K562 (cell line): Measurements from ENCODE around the gene THRSP. TPM values are rescaled to one million over a fixed set of nuclear protein-coding genes. Genes with fewer than 3 reads are reported as not detected.

Experiments
- ATAC-seq: fragments of 200-7000 bp; cut with Tn5 transposase; 3 replicates; pipeline ENCODE4 v1.9.1; 2020; ENCODE audit warnings: moderate library complexity
- BruUV-seq: library from RNA; stranded (reverse); fragments of 400-500 nt; replicated peaks from 2 replicates; lab custom pipeline; 2021; lab: Mats Ljungman, UMichigan
- CTCF ChIA-PET: fragments of 300-600 bp; formaldehyde crosslinking; extraction: SDS; loops from one replicate; lab custom pipeline; 2021; ENCODE audit warnings: low intra/inter-chr PET ratio; lab: Yijun Ruan, JAX
- POLR2A ChIA-PET: fragments of 300-600, 350-650 bp; sonication (Branson Sonifier 250); formaldehyde crosslinking; extraction: SDS; loops from one replicate; lab custom pipeline; 2021; ENCODE audit warnings: antibody characterized with exemption, inconsistent platforms; lab: Yijun Ruan, JAX
- DNase-seq, 4 experiments: peaks; one replicate each; pipeline versions ENCODE4 v3.0.0 to v3.0.0-alpha.2; 2011 to 2018; ENCODE audit warnings: low spot score in 3 of 4, mixed read lengths in 3 of 4; ENCODE audit errors: extremely low read depth in 1 of 4
- FAIRE-seq: peaks from 2 replicates; lab custom pipeline; 2011; peaks lifted over from hg19 to GRCh38; lab: Jason Lieb, UNC
- H2AFZ ChIP-seq: 2 replicates; pipeline ENCODE4 v1.6.0; 2011; ENCODE audit warnings: low read depth, low read length, control low read depth, inconsistent platforms
- H3K27ac ChIP-seq: fragments of 200-600 bp; 3 replicates; pipeline ENCODE4 v1.8.0; 2011; ENCODE audit warnings: low read depth, mild to moderate bottlenecking, control low read depth, inconsistent platforms, low read length, moderate library complexity, mixed read lengths; ENCODE audit errors: extremely low read depth
- H3K27me3 ChIP-seq, 2 experiments: fragments of 300-600 bp in 1 of 2; 2 replicates in 1 of 2; 3 replicates in 1 of 2; pipeline versions ENCODE4 v1.6.0 to v1.8.0; 2011; ENCODE audit warnings: inconsistent platforms in 2 of 2, low read length in 2 of 2, mild to moderate bottlenecking in 1 of 2, mixed read lengths in 1 of 2, moderate library complexity in 1 of 2; ENCODE audit not compliant: control insufficient read depth in 2 of 2, insufficient read depth in 2 of 2
- H3K36me3 ChIP-seq: fragments of 300-600 bp; 3 replicates; pipeline ENCODE4 v1.8.0; 2011; ENCODE audit warnings: mild to moderate bottlenecking, low read length, inconsistent platforms; ENCODE audit not compliant: control insufficient read depth, insufficient read depth
- H3K4me1 ChIP-seq, 2 experiments: fragments of 200-600 bp in 1 of 2; replicated peaks in 1 of 2; 2 replicates in 1 of 2; 3 replicates in 1 of 2; pipeline versions ENCODE4 v1.5.1 to v1.8.0; 2011; ENCODE audit warnings: inconsistent platforms in 2 of 2, low read length in 2 of 2, mild to moderate bottlenecking in 1 of 2, mixed read lengths in 1 of 2, moderate library complexity in 1 of 2; ENCODE audit not compliant: control insufficient read depth in 2 of 2, insufficient read depth in 2 of 2
- H3K4me2 ChIP-seq: 2 replicates; pipeline ENCODE4 v1.6.1; 2011; ENCODE audit warnings: low read length, control low read depth, inconsistent platforms, mixed read lengths; ENCODE audit not compliant: insufficient read depth
- H3K4me3 ChIP-seq: fragments of 200-600 bp; sonication (generic), shearing (Covaris generic); 2 replicates; pipeline ENCODE4 v1.5.1; 2016; ENCODE audit warnings: control low read depth, inconsistent platforms
- H3K79me2 ChIP-seq: fragments of 200-600 bp; 3 replicates; pipeline ENCODE4 v1.8.0; 2011; ENCODE audit warnings: low read length, inconsistent platforms; ENCODE audit not compliant: control insufficient read depth, insufficient read depth
- H3K9ac ChIP-seq, 2 experiments: 2 replicates each; pipeline versions ENCODE4 v1.6.0 to v1.6.1; 2011; ENCODE audit warnings: low read depth in 2 of 2, low read length in 2 of 2, control low read depth in 1 of 2, inconsistent platforms in 1 of 2, mild to moderate bottlenecking in 1 of 2, mixed read lengths in 1 of 2; ENCODE audit not compliant: insufficient read depth in 1 of 2
- H3K9me1 ChIP-seq: one replicate; pipeline ENCODE4 v1.6.0; 2011; ENCODE audit warnings: inconsistent platforms, mild to moderate bottlenecking, low read length, moderate library complexity; ENCODE audit not compliant: control insufficient read depth, insufficient read depth
- H3K9me3 ChIP-seq: replicated peaks from 2 replicates; pipeline ENCODE4 v1.5.1; 2011; ENCODE audit warnings: low read depth, low read length, inconsistent platforms; ENCODE audit not compliant: control insufficient read depth, insufficient read depth
- H4K20me1 ChIP-seq: replicated peaks from 2 replicates; pipeline ENCODE4 v1.6.1; 2011; ENCODE audit warnings: low read length, inconsistent platforms, mixed read lengths; ENCODE audit not compliant: control insufficient read depth, insufficient read depth
- CBFA2T3 ChIP-seq: fragments of 450-650 bp; IDR thresholded peaks from 2 replicates; pipeline ENCODE4 v1.6.1; 2017
- SPI1 ChIP-seq: IDR thresholded peaks from 2 replicates; pipeline ENCODE4 v1.6.1; 2011; ENCODE audit warnings: low read depth, low read length, control low read depth, borderline replicate concordance
- YY1 ChIP-seq, 3 experiments: IDR thresholded peaks; 2 replicates each; pipeline ENCODE4 v1.6.1; 2011; ENCODE audit warnings: low read length in 2 of 3, mild to moderate bottlenecking in 2 of 3, moderate library complexity in 2 of 3, borderline replicate concordance in 1 of 3, control low read depth in 1 of 3, low read depth in 1 of 3; ENCODE audit not compliant: insufficient read depth in 3 of 3, insufficient replicate concordance in 2 of 3, control insufficient read depth in 1 of 3, insufficient read length in 1 of 3; ENCODE audit errors: extremely low read depth in 1 of 3
- ZBTB40 ChIP-seq, 2 experiments: fragments of 450-650 bp in 1 of 2; sonication (generic) in 1 of 2; formaldehyde crosslinking in 1 of 2; IDR thresholded peaks; 2 replicates each; pipeline versions ENCODE4 v1.7.1 to v1.9.0; 2016 to 2022; ENCODE audit warnings: inconsistent platforms in 1 of 2, mild to moderate bottlenecking in 1 of 2, missing genetic modification reagents in 1 of 2
- ZNF174 ChIP-seq: fragments of 250-450 bp; sonication (Bioruptor Pico); IDR thresholded peaks from 2 replicates; pipeline ENCODE4 v1.4.0; 2020; ENCODE audit warnings: mild to moderate bottlenecking
- ZNF263 ChIP-seq: sonication (generic); formaldehyde crosslinking; IDR thresholded peaks from 2 replicates; pipeline ENCODE4 v1.8.0; 2022; ENCODE audit warnings: mild to moderate bottlenecking, missing genetic modification reagents, borderline replicate concordance
- ZNF3 ChIP-seq: fragments of 250-450 bp; sonication (Bioruptor Pico); IDR thresholded peaks from 2 replicates; pipeline ENCODE4 v1.5.0; 2021; ENCODE audit warnings: mild to moderate bottlenecking, moderate library complexity
- ZNF384 ChIP-seq: IDR thresholded peaks from 2 replicates; pipeline ENCODE4 v1.6.1; 2012; ENCODE audit warnings: low read depth, low read length, improper control_type of control experiment
- WGBS: fragments of 100-300 bp; shearing (Covaris generic); methylation state at CpG from one replicate; pipeline ENCODE4 v1.1.6; 2016; ENCODE audit warnings: low coverage, mixed read lengths; ENCODE audit not compliant: insufficient coverage; ENCODE audit errors: missing lambda C conversion rate; 5-methylcytosine and 5-hydroxymethylcytosine counted together
- in situ Hi-C: fragments of 300-500 bp; cut with MboI; formaldehyde crosslinking; loops from 4 replicates; pipeline ENCODE4 v1.15.0; 2018; ENCODE audit warnings: inconsistent platforms, mixed read lengths
- intact Hi-C: fragments of 100-400 bp; cut with micrococcal nuclease; formaldehyde crosslinking; loops from 2 replicates; pipeline ENCODE4 v1.14.2; 2022
- polyA plus RNA-seq, 8 experiments: library from polyadenylated mRNA; depleted of rRNA in 4 of 8; stranded (reverse) in 5 of 8; unstranded in 3 of 8; fragments of >200 nt; fragmentation: Nextera tagmentation in 2 of 8; fragmentation: Illumina TruSeq in 1 of 8; extraction: Ambion mirVana in 2 of 8; extraction: Trizol in 1 of 8; gene quantifications; 2 replicates each; pipeline versions ENCODE4 v1.2.1 to v1.2.3, GENCODE V29; 2011 to 2014; ENCODE audit warnings: inconsistent platforms in 1 of 8, missing spikeins in 1 of 8
- total RNA-seq, 7 experiments: library from RNA; depleted of rRNA in 6 of 7; stranded (reverse); fragments of >200 nt in 6 of 7; fragmentation: Illumina TruSeq in 2 of 7; extraction: Trizol in 2 of 7; gene quantifications; 2 replicates each; pipeline versions ENCODE4 v1.2.1 to v1.2.3, GENCODE V29; 2011 to 2021; ENCODE audit warnings: low replicate concordance in 1 of 7

THRSP gene
- total and polyA plus RNA-seq, 9 of the 15 experiments (the other 6 are each of a cell fraction or from before 2014, with no cell fraction given): 0.23 to 0.56 (median 0.31) TPM; not detected in 2

DNA sequence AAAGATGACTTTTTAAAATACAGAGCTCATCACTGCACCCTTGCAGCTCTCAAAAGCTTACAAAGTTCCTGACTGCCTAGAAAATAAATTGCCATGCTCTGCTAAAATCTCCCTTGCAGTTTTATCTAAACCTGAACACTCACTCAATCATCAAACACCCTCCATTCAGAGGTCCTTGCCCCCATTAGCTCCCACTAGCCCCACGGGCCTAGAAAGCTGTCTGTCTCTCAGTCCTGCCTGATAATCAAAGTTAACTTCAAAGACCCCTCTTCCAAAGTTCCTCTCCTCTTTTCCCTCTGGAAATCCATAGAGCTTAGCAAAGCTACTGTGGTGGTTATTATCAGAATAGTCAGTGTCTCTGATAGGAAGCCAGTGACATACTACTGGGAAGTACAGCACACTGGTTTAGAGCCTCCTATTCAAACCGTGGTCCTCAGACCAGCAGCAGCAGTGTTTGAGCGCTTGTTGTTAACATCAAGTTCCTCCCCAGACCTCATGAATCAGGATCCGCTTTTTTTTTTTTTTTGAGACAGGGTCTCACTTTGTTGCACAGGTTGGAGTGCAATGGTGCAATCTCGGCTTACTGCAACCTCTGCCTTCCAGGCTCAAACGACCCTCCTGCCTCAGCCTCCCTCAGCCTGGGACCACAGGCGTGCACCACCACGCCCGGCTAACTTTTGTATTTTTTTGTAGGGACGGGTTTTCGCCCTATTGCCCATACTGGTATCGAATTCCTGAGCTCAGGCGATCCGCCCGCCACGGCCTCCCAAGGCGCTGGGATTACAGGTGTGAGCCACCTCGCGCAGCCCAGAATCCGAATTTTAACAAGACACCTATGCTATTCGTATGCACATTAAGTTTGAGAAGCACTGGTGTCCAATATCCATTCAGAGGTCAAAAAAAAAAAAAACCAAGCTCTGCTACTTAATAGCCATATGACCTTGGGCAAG lies 14.8 kb downstream of the THRSP start:
- Histone ChIP-seq H3K9me3 (no peaks in the 10 kb centered on the region), H3K4me2 (peak overlapping the region; percentile 99), H3K27ac (peak overlapping the region; percentile 90), H3K4me3 (peak overlapping the region; percentile 92), H3K9ac (peak overlapping the region; percentile 91 to 99), H3K4me1 (peaks cover 23 to 35% of the 10 kb centered on the region in 2 experiments), H4K20me1 (peaks cover 9% of the 10 kb centered on the region; the same call in 1 of the 2 replicates), H3K27me3 (no peaks in the 10 kb centered on the region), H3K79me2 (peaks cover 72% of the 10 kb centered on the region), H3K9me1 (no peaks in the 10 kb centered on the region), H2AFZ (peak overlapping the region; percentile 95; the same call in 1 of the 2 replicates), H3K36me3 (peaks cover 30% of the 10 kb centered on the region)
- FAIRE-seq: no peak
- peak; percentile 11 for ATAC-seq
- in situ Hi-C loops (no loop called here), intact Hi-C loops (loop anchor here (1.0 to 2.0 kb wide), 2 partner anchors 27 to 60 kb away; partner anchors contain the start of gene ALG8)
- BruUV-seq: no TSS peak
- 0% methylated on average over 18 of the region's 21 CpGs for WGBS
- ChIA-PET POLR2A (interaction anchor here (0.6 to 2.9 kb wide), 18 partner anchors 8 to 309 kb away, joined by 3 to 18 read pairs (median 4); partner anchors contain the start of genes ALG8, INTS4 and THRSP), CTCF (no interaction called here)
- DNase-seq: peak in 1 of 4 experiments; percentile 48
- 0 out of 2 replicates have a peak, but pooled peaks have one; percentile 12 for TF ChIP-seq ZNF263
- peak; percentile 79 for TF ChIP-seq ZNF384
- TF ChIP-seq YY1 (IDR thresholded peaks at IDR 0.05; ENCODE audit: borderline replicate concordance in 1 of 3, control insufficient read depth in 1 of 3, extremely low read depth in 1 of 3, insufficient read depth in 3 of 3, insufficient read length in 1 of 3, insufficient replicate concordance in 2 of 3, low read depth in 1 of 3, low read length in 2 of 3): no peak
- TF ChIP-seq ZBTB40 (IDR thresholded peaks at IDR 0.05): no peak
- 0 out of 2 replicates have a peak, but pooled peaks have one; percentile 5 for TF ChIP-seq ZBTB40 (CRISPR knock-in tag; IDR thresholded peaks at IDR 0.05)
- TF ChIP-seq SPI1: peak; percentile 41; the same call in 1 of the 2 replicates
- no peak for TF ChIP-seq ZNF174 (CRISPR knock-in tag)
- TF ChIP-seq CBFA2T3: peak; percentile 29; the same call in 1 of the 2 replicates
- 0 out of 2 replicates have a peak, but pooled peaks have one; percentile 5 for TF ChIP-seq ZNF3 (CRISPR knock-in tag)
